KG1 (cell line): Measurements from ENCODE around the gene PHKG1.
A peak's percentile ranks its signal among the peaks of the same experiment; 100 is the strongest.
"Not testable (repeated sequence)": the region's sequence is repeated elsewhere in the genome, so short reads cannot be mapped to it uniquely, and the experiment has no call there.

Source experiments
- DNase-seq: peaks from one replicate; lab custom pipeline; 2025; lab: John Stamatoyannopoulos, UW

Gene PHKG1

DNA sequence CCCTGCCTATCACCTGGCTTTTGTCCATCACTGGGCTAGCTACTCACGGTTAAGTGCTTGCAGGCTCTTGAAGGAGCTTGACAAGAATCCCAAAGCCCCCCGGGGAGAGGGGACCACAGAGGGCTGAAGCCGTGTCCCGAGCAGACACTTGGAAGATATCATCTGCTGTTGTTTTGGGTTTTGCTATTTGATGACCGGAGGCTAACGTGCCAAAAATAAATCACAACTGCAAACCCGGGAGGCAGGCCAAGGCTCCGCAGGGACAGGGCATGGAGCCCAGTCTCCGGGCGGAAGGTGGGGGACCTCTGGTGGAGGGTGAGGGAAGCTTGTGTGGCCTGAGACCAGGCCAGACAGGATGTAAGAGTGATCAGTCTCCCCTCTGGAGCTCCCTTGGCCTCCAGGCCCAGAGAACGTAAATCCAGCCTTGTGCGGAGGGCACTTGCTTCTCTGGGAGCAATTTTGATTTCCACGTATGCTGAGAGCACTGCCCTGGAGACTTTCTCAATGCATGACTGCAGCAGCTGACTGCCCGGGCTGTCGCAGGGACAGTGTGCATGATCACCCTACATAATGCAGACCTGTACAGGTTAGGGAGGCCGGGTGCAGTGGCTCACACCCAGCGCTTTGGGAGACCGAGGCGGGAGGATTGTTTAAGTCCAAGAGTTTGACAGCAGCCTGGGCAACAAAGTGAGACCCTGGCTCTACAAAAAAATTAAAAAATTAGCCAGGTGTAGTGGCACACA lies at the start of gene PHKG1:
Gene PHKG1 (minus strand): TSS at position 164 of the 743 bp plus-strand sequence. CDS start 4,011 bp downstream, outside the sequence.
- DNase-seq: no peak

- DNase-seq: not testable (repeated sequence)
Observed at GRCh38 chr7:56131062-56131461, 38.3 kb upstream of the PHKG1 start.

DNA sequence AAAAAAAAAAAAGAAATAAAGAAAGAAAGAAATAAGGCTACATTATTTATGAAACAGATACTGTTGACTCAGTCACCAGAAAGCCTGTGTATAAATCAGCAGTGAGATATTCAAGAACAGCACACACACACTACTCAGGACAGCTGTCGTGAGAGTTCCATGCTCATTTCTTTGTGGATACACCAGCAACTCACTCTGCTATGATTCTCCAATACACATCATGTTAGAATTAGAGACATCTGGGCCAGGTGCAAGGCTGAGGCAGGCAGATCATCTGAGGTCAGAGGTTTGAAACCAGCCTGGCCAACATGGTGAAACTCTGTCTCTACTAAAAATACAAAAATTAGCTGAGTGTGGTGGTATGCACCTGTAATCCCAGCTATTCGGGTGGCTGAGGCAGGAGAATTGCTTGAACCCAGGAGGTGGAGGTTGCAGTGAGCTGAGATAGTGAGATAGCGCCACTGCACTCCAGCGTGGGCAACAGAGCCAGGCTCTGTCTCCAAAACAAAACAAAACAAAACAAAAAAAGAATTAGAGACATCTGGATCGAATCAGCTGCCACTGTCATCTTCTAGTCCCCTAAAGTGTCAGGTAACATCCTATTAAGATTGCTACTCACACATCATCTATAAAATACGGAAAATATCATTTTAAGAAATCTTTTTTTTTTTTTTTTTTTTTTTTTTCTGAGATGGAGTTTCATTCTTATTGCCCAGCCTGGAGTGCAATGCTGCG lies 34.7 kb upstream of the PHKG1 start:
- DNase-seq: no peak

- no peak for DNase-seq
Observed at GRCh38 chr7:56125831-56126230, 33.1 kb upstream of the PHKG1 start.

- no peak for DNase-seq
Observed at GRCh38 chr7:56124981-56125380, 32.2 kb upstream of the PHKG1 start.

DNA sequence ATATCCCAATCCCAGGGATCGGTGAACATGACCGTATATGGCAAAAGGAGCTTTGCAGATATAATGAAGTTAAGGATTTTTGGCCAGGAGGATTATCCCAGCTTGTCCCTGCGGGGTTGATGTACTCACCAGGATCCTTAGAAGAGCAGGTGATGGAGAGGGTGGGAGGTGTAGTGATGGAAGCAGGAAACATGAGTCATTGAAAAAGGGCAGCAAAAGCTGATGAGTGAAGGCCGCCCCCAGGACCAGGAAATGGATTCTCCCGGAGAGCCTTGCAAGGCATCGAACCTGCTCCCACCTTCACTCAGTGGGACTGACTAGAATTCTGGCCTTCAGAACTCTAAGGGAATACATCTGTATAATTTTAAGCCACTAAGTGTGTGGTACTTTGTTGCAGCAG lies 28.7 kb upstream of the PHKG1 start:
- no peak for DNase-seq

DNA sequence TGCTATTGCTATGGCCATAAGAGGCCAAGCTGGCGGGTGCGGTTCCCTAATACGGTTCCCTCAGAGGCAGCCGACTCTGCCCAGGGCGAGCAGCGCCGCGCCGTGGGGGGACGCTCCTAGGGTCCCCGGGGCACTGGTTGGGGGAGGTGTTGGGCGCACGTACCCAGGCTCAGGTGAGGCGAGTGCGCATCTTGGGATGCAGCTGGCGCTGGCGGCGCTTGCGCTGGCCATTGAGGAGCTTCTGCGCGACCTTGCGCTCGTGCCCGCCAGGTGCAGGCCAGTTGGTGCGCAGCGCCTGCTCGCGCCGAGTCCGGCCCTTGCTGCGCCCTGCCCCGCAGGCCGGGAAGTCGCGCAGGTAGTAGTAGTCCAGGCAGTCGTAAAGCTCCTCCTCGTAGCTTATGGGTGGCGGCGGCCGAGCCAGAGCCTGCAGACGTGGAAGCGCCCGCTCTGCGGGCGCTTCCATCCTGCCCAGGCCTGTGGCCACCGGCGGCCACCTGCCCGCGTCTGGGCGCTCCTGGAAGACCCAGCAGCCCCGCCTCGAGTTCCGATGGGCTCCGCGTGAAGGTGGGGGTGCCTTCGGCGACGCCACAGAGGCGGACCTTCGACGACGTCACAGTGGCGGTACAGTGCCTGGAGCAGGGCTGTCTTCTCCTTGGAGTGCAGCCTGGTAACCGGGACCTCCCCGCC lies 23.2 kb upstream of the PHKG1 start, which contains the start of gene NUPR2:
Gene NUPR2 (minus strand): TSS at position 566 of the 687 bp plus-strand sequence. CDS start 103 bp downstream, at position 463.
- DNase-seq: no peak

GRCh38 chr7:56112244-56112643 lies 19.5 kb upstream of the PHKG1 start:
- not testable (repeated sequence) for DNase-seq

- no peak for DNase-seq
Observed at GRCh38 chr7:56110611-56111010, 17.9 kb upstream of the PHKG1 start.

- no peak for DNase-seq
Observed at GRCh38 chr7:56107954-56108258, 15.2 kb upstream of the PHKG1 start.

DNA sequence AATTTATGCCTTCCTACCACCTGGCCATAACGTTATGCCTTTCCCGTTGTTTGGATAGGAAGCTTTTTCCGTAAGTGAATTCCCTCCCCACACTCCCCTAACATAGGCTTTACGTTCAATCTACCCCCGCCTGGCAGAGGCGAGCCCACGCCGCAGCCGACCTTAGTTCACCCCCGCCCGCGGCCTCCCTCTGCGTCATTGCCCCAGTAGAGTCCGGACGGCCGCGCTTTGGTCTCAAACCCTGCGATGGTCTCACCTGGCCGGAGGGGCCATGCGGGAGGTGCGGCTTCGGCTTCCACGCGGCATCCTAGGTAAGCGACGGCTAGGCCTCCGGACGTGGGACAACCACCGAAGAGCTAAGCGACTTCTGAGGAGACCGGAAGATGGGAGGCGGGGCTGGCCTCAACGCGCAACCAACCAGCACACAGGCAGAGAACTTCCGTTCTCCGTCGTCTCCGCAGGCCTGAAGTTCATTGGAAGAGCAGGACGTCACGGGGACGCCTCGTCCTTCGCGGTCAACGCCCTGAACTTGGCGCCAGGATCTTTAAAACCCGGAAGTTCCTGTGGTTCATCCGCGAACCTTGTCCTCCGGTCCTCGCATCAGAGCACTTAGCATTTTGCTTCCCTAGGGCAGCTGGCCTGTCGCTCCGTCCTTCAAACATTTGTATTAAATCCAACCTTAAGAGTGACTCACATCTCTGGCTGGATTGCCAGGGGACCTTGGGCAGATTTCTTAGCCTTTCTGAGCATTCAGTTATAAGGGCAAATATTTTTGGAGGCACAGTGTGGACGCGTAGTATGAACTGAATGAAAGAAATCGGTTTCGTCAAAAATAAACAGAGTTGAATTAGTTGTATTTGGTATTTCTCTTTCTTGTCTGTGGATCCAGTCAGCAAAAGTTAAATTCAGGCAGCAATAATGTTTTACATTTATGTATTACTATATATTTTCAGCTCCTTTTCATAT lies 13.6 kb upstream of the PHKG1 start, which contains the start of gene CHCHD2:
Gene CHCHD2 (minus strand): TSS at position 369 of the 966 bp plus-strand sequence. CDS start 63 bp downstream, at position 306.
- peak; percentile 92 for DNase-seq

DNA sequence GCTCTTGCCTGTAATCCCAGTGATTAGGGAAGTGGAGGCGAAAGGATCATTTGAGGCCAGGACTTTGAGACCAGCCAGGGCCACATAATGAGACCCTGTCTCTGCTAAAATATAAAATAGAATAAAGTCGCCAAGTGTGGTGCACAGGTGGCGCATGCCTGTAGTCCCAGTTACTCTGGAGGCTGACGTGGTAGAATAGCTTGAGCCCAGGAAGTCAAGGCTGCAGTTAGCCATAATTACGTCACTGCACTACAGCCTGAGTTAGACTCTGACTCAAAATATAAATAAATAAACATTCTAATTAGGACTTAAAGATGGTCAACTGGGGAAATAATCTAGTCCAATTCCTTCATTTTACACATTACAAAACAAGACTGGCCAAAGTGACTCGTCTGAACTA lies 12.8 kb upstream of the PHKG1 start:
- no peak for DNase-seq

GRCh38 chr7:56104138-56104537 lies 11.4 kb upstream of the PHKG1 start:
- not testable (repeated sequence) for DNase-seq

GRCh38 chr7:56099653-56100052 lies 6.9 kb upstream of the PHKG1 start:
- no peak for DNase-seq

GRCh38 chr7:56098187-56099008 lies 5.6 kb upstream of the PHKG1 start:
- DNase-seq: not testable (repeated sequence)

- DNase-seq: no peak
Observed at GRCh38 chr7:56097700-56098099, 4.9 kb upstream of the PHKG1 start.

GRCh38 chr7:56092388-56092787 lies 364 bp downstream of the PHKG1 start:
- not testable (repeated sequence) for DNase-seq

DNA sequence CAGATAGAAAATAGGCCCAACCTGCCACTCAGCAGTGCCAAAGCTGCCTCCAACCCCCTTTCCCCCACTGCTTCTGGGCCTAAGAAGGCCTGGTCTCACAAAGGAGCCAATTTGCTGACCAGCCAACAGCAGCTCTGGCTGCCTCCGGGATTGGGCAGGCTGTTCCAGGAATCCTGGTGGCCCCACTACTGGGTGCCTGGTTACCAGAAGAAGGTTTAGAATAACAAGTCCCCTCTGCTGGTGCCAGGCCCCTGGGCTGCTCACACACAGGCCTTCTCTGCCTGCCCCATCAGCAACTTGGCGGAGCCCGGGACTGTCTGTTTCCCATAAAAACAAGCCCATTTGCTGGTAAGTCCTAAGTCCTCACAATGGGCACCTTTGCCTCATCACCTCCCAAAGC lies 1.2 kb downstream of the PHKG1 start:
- DNase-seq: no peak

DNA sequence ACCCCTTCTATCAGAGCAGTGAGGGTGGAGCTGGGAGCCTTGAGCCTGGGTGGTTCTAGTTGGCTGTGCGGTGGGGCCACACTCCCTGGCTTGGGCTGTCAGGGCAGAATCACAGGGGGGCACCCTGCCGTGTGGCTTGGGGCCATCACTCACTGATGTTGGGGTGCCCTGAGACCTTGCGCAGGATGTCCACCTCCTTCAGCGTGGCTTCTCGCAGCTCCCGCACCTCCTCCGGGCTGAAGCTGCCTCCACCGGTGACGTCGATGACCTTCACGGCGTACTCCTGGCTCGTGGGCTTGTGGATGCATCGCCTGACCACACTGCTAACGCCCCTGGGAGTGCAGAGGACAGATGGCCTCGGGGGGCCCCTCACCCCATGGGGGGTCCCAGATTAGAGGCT lies 5.3 kb downstream of the PHKG1 start:
- no peak for DNase-seq

GRCh38 chr7:56086761-56087160 lies 6.0 kb downstream of the PHKG1 start:
- no peak for DNase-seq
